Measurements from ENCODE around the gene FHOD1. TPM values are rescaled to one million over a fixed set of nuclear protein-coding genes. Genes with fewer than 3 reads are reported as not detected.
A peak's percentile ranks its signal among the peaks of the same experiment; 100 is the strongest.

Gene FHOD1
- total and polyA plus RNA-seq, 9 of the 15 experiments (the other 6 are each of a cell fraction or from before 2014, with no cell fraction given), result 18.7 to 126 (median 32.3) TPM

- TF ChIP-seq, protein P1, sequence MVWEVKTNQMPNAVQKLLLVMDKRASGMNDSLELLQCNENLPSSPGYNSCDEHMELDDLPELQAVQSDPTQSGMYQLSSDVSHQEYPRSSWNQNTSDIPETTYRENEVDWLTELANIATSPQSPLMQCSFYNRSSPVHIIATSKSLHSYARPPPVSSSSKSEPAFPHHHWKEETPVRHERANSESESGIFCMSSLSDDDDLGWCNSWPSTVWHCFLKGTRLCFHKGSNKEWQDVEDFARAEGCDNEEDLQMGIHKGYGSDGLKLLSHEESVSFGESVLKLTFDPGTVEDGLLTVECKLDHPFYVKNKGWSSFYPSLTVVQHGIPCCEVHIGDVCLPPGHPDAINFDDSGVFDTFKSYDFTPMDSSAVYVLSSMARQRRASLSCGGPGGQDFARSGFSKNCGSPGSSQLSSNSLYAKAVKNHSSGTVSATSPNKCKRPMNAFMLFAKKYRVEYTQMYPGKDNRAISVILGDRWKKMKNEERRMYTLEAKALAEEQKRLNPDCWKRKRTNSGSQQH (CRISPR knock-in tag; IDR thresholded peaks at IDR 0.05), result no peak
- TF ChIP-seq ATF2 (CRISPR knock-in tag; IDR thresholded peaks at IDR 0.05) (no peak), BRD9 (IDR thresholded peaks at IDR 0.05; ENCODE audit: low read depth, partially characterized antibody) (no peak), ZNF217 (CRISPR knock-in tag; IDR thresholded peaks at IDR 0.05) (no peak), ZNF436 (CRISPR knock-in tag; IDR thresholded peaks at IDR 0.05) (peak; percentile 77), SOX6 (IDR thresholded peaks at IDR 0.05) (no peak), ZFP36 (IDR thresholded peaks at IDR 0.05; ENCODE audit: low read depth, low read length, partially characterized antibody) (peak; percentile 95), ZSCAN32 (CRISPR knock-in tag; IDR thresholded peaks at IDR 0.05) (no peak), ERF (CRISPR knock-in tag; IDR thresholded peaks at IDR 0.05) (0 out of 2 replicates have a peak, but pooled peaks have one; percentile 12), ZBTB7A (IDR thresholded peaks at IDR 0.05; ENCODE audit: borderline replicate concordance, control insufficient read depth, low read depth, low read length) (peak; percentile 59; the same call in 1 of the 2 replicates), HMG20A (CRISPR knock-in tag; conservative IDR thresholded peaks at IDR 0.05) (no peak), ZNF24 (IDR thresholded peaks at IDR 0.05) (peak; percentile 74; the same call in 1 of the 2 replicates), ASH1L (IDR thresholded peaks at IDR 0.05; ENCODE audit: borderline replicate concordance, low read depth, partially characterized antibody) (no peak), ZNF239 (CRISPR knock-in tag; IDR thresholded peaks at IDR 0.05) (no peak), MBD2 (IDR thresholded peaks at IDR 0.05; ENCODE audit: borderline replicate concordance, low read depth) (no peak), TEAD1 (CRISPR knock-in tag; IDR thresholded peaks at IDR 0.05) (0 out of 4 replicates have a peak, but pooled peaks of 1 of the 2 experiments have one; percentile 61)
- TF ChIP-seq, protein P2, sequence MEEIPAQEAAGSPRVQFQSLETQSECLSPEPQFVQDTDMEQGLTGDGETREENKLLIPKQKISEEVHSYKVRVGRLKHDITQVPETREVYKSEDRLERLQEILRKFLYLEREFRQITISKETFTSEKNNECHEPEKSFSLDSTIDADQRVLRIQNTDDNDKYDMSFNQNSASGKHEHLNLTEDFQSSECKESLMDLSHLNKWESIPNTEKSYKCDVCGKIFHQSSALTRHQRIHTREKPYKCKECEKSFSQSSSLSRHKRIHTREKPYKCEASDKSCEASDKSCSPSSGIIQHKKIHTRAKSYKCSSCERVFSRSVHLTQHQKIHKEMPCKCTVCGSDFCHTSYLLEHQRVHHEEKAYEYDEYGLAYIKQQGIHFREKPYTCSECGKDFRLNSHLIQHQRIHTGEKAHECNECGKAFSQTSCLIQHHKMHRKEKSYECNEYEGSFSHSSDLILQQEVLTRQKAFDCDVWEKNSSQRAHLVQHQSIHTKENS (CRISPR knock-in tag; IDR thresholded peaks at IDR 0.05), result no peak
Observed at GRCh38 chr16:67183284-67183626, 64.0 kb downstream of the FHOD1 start (continued).

All from K562 (cell line).